Hematopoietic multipotent progenitor cell treated with erythropoietin and hydrocortisone succinate and interleukin-3 and kit ligand, for 6 days (in vitro differentiated cells): Measurements from ENCODE around the gene SCARB2.
A peak's percentile ranks its signal among the peaks of the same experiment; 100 is the strongest.

Experiments
- DNase-seq: peaks from one replicate; pipeline ENCODE4 v3.0.0-alpha.2; 2015

SCARB2 gene

DNA sequence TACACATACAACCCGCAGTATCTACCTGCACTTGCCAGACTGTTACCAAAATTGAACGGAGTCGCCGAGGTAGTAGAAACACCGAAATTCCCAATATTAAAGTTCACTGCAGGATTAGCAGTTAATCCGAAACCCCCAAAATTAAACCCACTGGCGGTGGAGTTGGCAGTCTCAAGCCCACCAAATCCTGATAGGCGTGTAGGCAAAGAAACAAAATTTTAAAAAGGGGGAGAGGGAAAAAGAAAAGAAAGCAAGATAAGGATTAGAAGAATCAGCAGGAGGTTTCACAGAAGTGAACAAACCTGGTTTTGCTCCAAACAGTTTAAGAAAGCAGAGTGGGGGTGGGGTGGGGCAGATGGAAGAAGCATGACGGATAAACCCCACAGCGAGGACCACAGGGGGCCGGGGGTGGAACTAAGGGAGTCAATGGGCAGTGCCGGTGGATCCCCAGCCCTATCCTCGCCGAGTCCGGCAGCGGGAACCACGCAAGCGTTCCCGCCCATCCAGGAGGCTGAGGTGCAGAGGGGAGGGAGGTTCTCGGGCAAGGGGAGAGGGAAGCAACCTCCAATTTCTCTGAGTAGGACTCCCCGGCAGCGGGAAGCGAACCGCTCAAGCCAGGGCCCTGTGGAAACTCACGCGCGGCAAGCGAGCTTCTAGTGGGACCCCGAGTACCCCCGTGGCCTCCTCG, 66.0 kb downstream of the SCARB2 start:
- DNase-seq, result peak; percentile 91

DNA sequence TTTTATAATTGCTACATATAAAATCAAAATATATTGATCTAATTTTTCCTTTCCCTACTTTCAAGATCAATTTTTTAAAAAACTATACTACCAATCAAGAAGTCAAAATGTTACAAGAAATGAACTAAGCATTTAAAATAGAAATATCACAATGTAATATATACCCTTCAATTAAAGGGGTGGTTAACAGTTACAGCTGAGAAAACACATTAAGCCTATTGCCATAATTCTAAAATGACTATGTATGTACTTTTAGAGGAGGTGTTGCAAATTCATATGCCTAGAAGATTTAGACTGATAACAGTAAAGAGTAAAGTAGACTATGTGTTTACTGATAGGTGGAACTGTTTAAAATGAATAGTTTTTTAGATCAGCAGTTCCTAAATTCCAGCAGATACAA, 69.1 kb downstream of the SCARB2 start:
- no peak for DNase-seq

DNA sequence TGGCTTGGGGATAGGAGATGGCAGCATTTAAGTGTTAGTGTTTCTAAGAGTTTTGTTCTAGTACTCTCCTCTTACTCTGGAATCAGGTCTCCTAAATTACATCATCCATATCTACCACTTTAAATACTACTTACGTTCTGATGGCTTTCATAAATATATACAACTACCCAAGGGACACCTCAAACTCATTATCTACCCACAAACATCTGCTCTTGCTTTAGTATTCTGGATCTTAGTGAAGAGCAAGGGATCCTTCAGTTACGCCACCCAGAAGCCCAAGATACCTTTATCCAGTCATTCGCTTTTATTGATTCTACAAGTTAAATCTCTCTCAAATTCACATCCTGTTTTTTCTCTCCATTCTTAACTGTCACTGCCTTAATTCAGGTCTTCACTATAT, 72.4 kb downstream of the SCARB2 start:
- peak; percentile 56 for DNase-seq

DNA sequence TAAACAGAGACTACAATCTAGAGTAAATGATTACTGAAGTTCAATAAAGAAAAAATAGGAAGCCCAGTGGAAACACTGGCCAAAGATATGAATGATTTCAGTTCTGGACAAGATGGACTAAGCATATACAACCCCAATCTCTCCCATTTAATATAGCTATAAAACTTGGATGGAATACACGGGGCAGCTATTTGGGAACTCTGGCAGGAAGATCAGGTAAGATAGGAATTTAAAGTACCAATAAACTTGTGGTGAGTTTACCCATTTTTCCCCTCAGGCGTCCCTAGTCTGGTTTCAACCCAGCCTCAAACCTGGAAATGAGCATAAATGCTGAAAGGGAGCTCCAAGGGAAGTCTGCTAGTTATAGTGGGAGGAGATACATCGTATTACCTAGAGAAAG, 85.9 kb downstream of the SCARB2 start:
- no peak for DNase-seq

DNA sequence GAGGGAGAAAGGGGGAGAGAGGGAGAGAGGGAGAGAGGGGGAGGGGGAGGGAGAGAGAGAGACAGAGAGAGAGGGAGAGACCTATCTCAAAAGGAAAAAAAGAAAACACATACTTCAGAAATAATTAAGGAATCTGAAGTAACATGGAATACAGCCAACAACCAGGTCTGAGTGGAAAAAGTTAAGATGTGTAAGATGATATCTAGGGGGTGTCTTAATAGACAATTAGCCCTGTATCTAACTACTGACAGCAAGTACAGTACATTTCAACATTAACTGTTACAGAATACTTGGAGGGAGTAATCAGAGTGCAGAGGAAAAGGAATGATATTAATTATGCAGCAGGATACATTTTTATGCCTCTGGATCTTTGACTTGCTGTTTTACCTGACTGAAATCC, 87.8 kb downstream of the SCARB2 start:
- no peak for DNase-seq

DNA sequence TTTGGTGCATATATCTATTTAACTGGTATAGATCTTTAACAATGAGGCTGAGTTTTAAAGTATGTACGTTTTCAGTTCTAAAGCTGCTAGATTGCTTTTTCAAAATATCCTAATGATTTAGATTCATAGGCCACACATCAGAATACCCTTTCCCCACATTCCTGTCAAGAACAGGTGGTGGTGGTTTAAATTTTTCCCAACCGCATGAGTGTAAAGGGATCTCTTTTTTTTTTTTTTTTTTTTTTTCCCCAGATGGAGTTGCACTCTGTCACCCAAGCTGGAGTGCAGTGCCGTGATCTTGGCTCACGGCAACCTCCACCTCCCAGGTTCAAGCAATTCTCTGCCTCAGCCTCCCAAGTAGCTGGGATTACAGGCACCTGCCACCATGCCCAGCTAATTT, 93.4 kb downstream of the SCARB2 start:
- no peak for DNase-seq

DNA sequence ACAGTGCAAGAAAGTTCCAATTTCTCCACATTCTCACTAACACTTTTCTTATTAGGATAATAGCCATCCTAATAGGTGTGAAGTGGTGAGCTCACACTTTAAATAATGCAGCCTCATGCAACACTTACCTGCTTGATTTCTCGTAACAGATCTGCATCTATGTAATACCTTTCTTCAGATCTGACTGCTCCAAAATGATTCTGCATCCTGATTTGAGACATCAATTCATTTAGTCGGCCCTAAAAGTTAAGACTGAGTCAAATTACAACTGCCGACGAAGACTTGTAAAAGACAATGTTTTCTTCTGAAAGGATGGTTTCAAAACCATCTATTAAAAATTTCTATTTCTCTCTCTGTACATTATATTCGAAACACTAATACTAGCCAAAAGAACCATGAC, 96.1 kb downstream of the SCARB2 start:
- DNase-seq, result no peak

DNA sequence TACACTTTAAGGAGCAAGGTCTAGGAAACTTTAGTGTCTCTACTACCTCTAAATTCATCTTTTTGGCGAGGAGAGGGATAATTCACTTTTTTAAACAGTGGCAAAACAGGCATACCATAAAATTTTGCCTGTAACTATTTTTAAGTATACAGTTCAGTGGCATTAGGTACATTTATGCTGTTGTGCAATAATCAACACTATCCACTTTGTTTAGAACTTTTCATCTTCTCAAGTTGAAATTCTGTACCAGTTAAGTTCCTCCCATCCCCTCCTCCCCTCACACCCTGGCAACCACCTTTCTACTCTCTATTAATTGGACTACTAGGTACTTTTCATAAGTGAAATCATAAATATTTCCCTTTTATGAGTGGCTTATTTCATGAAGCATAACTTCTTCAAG, 96.8 kb downstream of the SCARB2 start:
- no peak for DNase-seq
